HG03175 (cell line): Measurements from ENCODE around the gene ANKRD11.
"Not testable (repeated sequence)": the region's sequence is repeated elsewhere in the genome, so short reads cannot be mapped to it uniquely, and the experiment has no call there.

ENCODE experiments used
- ATAC-seq: cut with Tn5 transposase; IDR thresholded peaks from one replicate; pipeline ENCODE4 v1.9.1; 2021; ENCODE audit warnings: mild to moderate bottlenecking, moderate library complexity; ENCODE audit not compliant: unreplicated experiment

Gene ANKRD11

GRCh38 chr16:89319631-89319885, 170.8 kb downstream of the ANKRD11 start:
- ATAC-seq: no peak

- ATAC-seq: no peak
Measured at GRCh38 chr16:89318871-89319630, 171.3 kb downstream of the ANKRD11 start.

- no peak for ATAC-seq
Measured at GRCh38 chr16:89318430-89318758, 172.0 kb downstream of the ANKRD11 start.

- no peak for ATAC-seq
Measured at GRCh38 chr16:89317729-89318429, 172.5 kb downstream of the ANKRD11 start.

GRCh38 chr16:89317101-89317671, 173.2 kb downstream of the ANKRD11 start:
- ATAC-seq: no peak

GRCh38 chr16:89316701-89317100, 173.7 kb downstream of the ANKRD11 start:
- ATAC-seq: no peak

GRCh38 chr16:89315791-89316581, 174.4 kb downstream of the ANKRD11 start:
- ATAC-seq: no peak

GRCh38 chr16:89315271-89315670, 175.1 kb downstream of the ANKRD11 start:
- no peak for ATAC-seq

- ATAC-seq: no peak
Measured at GRCh38 chr16:89314854-89315253, 175.5 kb downstream of the ANKRD11 start.

- no peak for ATAC-seq
Measured at GRCh38 chr16:89314357-89314756, 176.0 kb downstream of the ANKRD11 start.

GRCh38 chr16:89313583-89313982, 176.8 kb downstream of the ANKRD11 start:
- no peak for ATAC-seq

- ATAC-seq: no peak
Measured at GRCh38 chr16:89312598-89313299, 177.6 kb downstream of the ANKRD11 start.

- ATAC-seq: no peak
Measured at GRCh38 chr16:89312194-89312593, 178.2 kb downstream of the ANKRD11 start.

- ATAC-seq: no peak
Measured at GRCh38 chr16:89311636-89312035, 178.7 kb downstream of the ANKRD11 start.

- no peak for ATAC-seq
Measured at GRCh38 chr16:89309438-89310122, 180.8 kb downstream of the ANKRD11 start.

GRCh38 chr16:89308391-89309333, 181.7 kb downstream of the ANKRD11 start:
- ATAC-seq: no peak

- ATAC-seq: no peak
Measured at GRCh38 chr16:89307421-89307805, 182.9 kb downstream of the ANKRD11 start.

GRCh38 chr16:89306457-89307420, 183.6 kb downstream of the ANKRD11 start:
- ATAC-seq: not testable (repeated sequence)
